Stomach (tissue), 4 donors: Measurements from ENCODE around the gene TECPR1.

ENCODE experiments used
- POLR2AphosphoS5 ChIP-seq, 3 donors: sonication (generic); formaldehyde crosslinking; IDR thresholded peaks; one replicate each; pipeline ENCODE4 v1.6.1; 2016; ENCODE audit warnings: antibody characterized with exemption in 3 of 3
- TF ChIP-seq, protein P1 (sequence below), 7 experiments: fragments of 450-650 bp in 4 of 7; fragments of 200-600 bp in 3 of 7; sonication (generic) in 3 of 7; IDR thresholded peaks; one replicate each; pipeline ENCODE4 v1.5.1; 2016 to 2019; ENCODE audit warnings: antibody characterized with exemption in 7 of 7, control low read depth in 2 of 7, mild to moderate bottlenecking in 1 of 7

DNA sequence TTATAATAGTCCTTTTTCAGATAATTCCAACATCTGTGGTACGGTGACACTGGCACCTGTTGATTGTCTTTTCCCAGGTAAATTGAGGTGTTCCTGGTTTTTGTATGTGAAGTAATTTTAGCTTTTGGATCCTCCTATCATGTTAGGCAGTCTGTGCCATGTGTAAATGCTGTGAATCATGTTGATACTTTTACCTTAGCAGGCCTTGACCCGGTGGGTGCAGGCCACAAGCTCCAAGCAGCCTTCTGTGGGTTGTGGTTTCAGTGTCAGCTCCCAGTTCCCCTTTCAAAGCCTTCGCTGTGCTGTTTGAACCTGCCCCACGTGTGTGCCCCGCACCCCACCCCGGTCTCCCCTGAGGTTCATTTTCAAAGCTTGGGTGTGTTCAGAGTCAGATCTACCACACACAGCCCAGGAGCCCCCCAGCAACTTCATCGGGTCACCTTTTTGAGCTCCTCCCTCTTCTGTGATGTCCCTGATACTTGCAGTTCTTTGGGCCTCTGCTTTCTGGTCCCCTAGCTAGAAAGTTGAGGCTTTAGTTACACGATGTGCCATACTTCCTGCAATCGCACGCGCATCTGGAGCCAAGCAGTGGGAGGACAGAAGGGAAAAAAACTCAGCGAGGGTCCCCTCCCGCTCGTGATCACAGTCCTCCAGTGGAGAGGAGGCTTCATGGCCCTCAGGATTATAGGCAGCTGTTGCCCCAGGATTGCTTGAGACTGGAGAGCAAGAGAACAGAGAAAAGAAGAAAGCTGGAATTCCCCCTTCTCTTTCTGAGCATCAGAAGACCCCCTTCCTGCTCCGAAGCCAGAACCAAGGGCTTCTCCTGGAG is 49.5 kb downstream of the TECPR1 start:
- no peak for TF ChIP-seq POLR2AphosphoS5 (IDR thresholded peaks at IDR 0.05)
- TF ChIP-seq, protein P1, sequence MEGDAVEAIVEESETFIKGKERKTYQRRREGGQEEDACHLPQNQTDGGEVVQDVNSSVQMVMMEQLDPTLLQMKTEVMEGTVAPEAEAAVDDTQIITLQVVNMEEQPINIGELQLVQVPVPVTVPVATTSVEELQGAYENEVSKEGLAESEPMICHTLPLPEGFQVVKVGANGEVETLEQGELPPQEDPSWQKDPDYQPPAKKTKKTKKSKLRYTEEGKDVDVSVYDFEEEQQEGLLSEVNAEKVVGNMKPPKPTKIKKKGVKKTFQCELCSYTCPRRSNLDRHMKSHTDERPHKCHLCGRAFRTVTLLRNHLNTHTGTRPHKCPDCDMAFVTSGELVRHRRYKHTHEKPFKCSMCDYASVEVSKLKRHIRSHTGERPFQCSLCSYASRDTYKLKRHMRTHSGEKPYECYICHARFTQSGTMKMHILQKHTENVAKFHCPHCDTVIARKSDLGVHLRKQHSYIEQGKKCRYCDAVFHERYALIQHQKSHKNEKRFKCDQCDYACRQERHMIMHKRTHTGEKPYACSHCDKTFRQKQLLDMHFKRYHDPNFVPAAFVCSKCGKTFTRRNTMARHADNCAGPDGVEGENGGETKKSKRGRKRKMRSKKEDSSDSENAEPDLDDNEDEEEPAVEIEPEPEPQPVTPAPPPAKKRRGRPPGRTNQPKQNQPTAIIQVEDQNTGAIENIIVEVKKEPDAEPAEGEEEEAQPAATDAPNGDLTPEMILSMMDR (IDR thresholded peaks at IDR 0.05), result no peak
